Keratinocyte (primary cell): Measurements from ENCODE around the gene MFN2. TPM values are rescaled to one million over a fixed set of nuclear protein-coding genes. Genes with fewer than 3 reads are reported as not detected.

ENCODE experiments used
- DNase-seq: peaks from one replicate; pipeline ENCODE4 v3.0.0-alpha.2; 2011; ENCODE audit warnings: low read depth, missing footprints, low spot score
- FAIRE-seq: peaks from 2 replicates; lab custom pipeline; 2011; peaks lifted over from hg19 to GRCh38; lab: Jason Lieb, UNC
- H2AFZ ChIP-seq: 2 replicates; pipeline ENCODE4 v1.6.0; 2012; ENCODE audit warnings: low read length, control low read depth, inconsistent platforms; ENCODE audit not compliant: control insufficient read depth
- H3K27ac ChIP-seq: 2 replicates; pipeline ENCODE4 v1.5.1; 2011; ENCODE audit warnings: low read length; ENCODE audit not compliant: control insufficient read depth, insufficient read depth
- H3K27me3 ChIP-seq: 3 replicates; pipeline ENCODE4 v1.6.0; 2011; ENCODE audit warnings: low read length; ENCODE audit not compliant: control insufficient read depth, insufficient read depth; ENCODE audit errors: extremely low read depth
- H3K36me3 ChIP-seq, 2 experiments: 2 replicates in 1 of 2; 3 replicates in 1 of 2; pipeline ENCODE4 v1.5.1; 2011; ENCODE audit warnings: low read length in 2 of 2, mild to moderate bottlenecking in 1 of 2; ENCODE audit not compliant: control insufficient read depth in 2 of 2, insufficient read depth in 2 of 2; ENCODE audit errors: extremely low read depth in 1 of 2
- H3K4me1 ChIP-seq: 3 replicates; pipeline ENCODE4 v1.5.1; 2011; ENCODE audit warnings: low read length; ENCODE audit not compliant: control insufficient read depth, insufficient read depth; ENCODE audit errors: extremely low read depth
- H3K4me2 ChIP-seq: 3 replicates; pipeline ENCODE4 v1.6.0; 2011; ENCODE audit warnings: low read depth, low read length; ENCODE audit not compliant: control insufficient read depth, insufficient read depth; ENCODE audit errors: extremely low read depth
- H3K4me3 ChIP-seq, 3 experiments: fragments of 200-600 bp in 1 of 3; sonication (generic) in 1 of 3; 2 replicates in 2 of 3; 3 replicates in 1 of 3; pipeline ENCODE4 v1.5.1; 2011 to 2016; ENCODE audit warnings: low read length in 3 of 3, mild to moderate bottlenecking in 3 of 3, control low read depth in 2 of 3, inconsistent platforms in 1 of 3, low read depth in 1 of 3, mixed read lengths in 1 of 3, mixed run types in 1 of 3, moderate library complexity in 1 of 3; ENCODE audit not compliant: control insufficient read depth in 2 of 3, insufficient read depth in 2 of 3; ENCODE audit errors: extremely low read depth in 1 of 3
- H3K79me2 ChIP-seq: 2 replicates; pipeline ENCODE4 v1.6.0; 2012; ENCODE audit warnings: low read length; ENCODE audit not compliant: control insufficient read depth, insufficient read depth
- H3K9ac ChIP-seq: 3 replicates; pipeline ENCODE4 v1.6.0; 2011; ENCODE audit warnings: low read length; ENCODE audit not compliant: control insufficient read depth, insufficient read depth; ENCODE audit errors: extremely low read depth
- H3K9me1 ChIP-seq: 3 replicates; pipeline ENCODE4 v1.6.0; 2011; ENCODE audit warnings: low read length; ENCODE audit not compliant: control insufficient read depth, insufficient read depth; ENCODE audit errors: extremely low read depth
- H3K9me3 ChIP-seq: 2 replicates; pipeline ENCODE4 v1.5.1; 2012; ENCODE audit warnings: low read depth, low read length; ENCODE audit not compliant: control insufficient read depth
- H4K20me1 ChIP-seq: 3 replicates; pipeline ENCODE4 v1.6.0; 2011; ENCODE audit warnings: low read length; ENCODE audit not compliant: control insufficient read depth, insufficient read depth; ENCODE audit errors: extremely low read depth
- EZH2 ChIP-seq: IDR thresholded peaks from one replicate; pipeline ENCODE4 v1.6.1; 2012; ENCODE audit warnings: inconsistent platforms, mild to moderate bottlenecking, low read length, moderate library complexity
- dilution Hi-C: fragments of 300-500 bp; cut with MboI; formaldehyde crosslinking; loops from one replicate; pipeline ENCODE4 v1.7.0; 2020; ENCODE audit warnings: low sequenced_read_pairs; ENCODE audit not compliant: extremely low pct_ligation_motif_present
- polyA plus RNA-seq, 5 experiments: library from polyadenylated mRNA; depleted of rRNA in 3 of 5; stranded (reverse) in 3 of 5; stranded (forward) in 1 of 5; unstranded in 1 of 5; fragments of >200 nt; gene quantifications; 1 replicate in 1 of 5; 2 replicates in 3 of 5; 3 replicates in 1 of 5; pipeline versions ENCODE4 v1.2.1 to v1.2.3, GENCODE V29; 2011 to 2012; ENCODE audit warnings: missing spikeins in 2 of 5, low read depth in 1 of 5, low replicate concordance in 1 of 5
- TF ChIP-seq, protein P1 (sequence below), 3 experiments: IDR thresholded peaks in 1 of 3; conservative IDR thresholded peaks in 1 of 3; optimal IDR thresholded peaks in 1 of 3; 2 replicates in 2 of 3; 3 replicates in 1 of 3; pipeline versions ENCODE3 to v1.5.1; 2011; ENCODE audit warnings: low read length in 3 of 3, mild to moderate bottlenecking in 3 of 3, moderate library complexity in 2 of 3, control low read depth in 1 of 3, inconsistent platforms in 1 of 3; ENCODE audit not compliant: insufficient read depth in 2 of 3; ENCODE audit errors: extremely low read depth in 1 of 3

The MFN2 gene
- polyA plus RNA-seq, 1 donor (not counting 4 experiments of a cell fraction or from before 2014, with no cell fraction given) = 102 TPM

DNA sequence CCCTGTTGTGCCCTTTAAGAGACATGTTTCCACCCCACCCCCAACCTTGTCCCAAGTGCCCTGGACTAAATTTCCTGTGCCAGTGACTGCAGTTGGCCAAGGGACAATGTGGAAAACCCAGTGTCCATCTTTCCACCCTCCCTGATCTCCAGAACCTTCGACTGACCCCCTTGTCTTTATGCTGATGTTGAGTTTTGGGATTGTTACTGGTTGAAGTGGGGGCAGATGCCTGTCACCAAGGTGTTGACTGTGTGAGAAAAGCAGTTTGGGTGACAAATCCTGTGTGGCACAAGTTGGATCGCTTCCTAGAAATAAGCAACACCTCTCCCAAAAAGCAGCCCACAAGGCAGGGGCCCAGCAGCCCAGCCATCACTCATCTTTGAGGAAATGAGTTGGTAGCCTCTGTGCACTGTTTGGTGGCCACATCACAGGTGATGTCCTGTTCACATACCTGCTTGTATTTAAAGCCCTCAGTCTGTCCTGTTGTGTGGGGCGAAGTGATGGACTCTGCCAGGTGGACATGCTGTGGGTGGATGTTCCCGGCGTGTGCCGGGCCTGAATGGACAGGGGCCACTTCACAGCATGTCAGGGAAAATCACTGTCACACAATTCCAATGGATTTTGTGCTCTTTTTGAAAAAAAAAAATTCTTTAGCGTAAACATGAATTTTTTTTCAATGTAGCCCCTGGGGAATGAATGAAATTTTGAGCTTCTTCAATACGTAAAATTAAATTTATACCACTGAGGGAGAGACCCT lies 32.5 kb downstream of the MFN2 start:
- DNase-seq = no peak
- no peak overlapping the region for H3K9ac ChIP-seq
- H3K27me3 ChIP-seq = no peaks in the 10 kb centered on the region
- no peaks in the 10 kb centered on the region for H3K79me2 ChIP-seq
- H2AFZ ChIP-seq = no peak overlapping the region
- H3K4me2 ChIP-seq = no peak overlapping the region
- no peaks in the 10 kb centered on the region for H3K9me1 ChIP-seq
- no peak for FAIRE-seq
- no peak overlapping the region for H3K4me3 ChIP-seq
- peaks cover 24 to 38% of the 10 kb centered on the region in 2 experiments for H3K36me3 ChIP-seq
- TF ChIP-seq, protein P1, sequence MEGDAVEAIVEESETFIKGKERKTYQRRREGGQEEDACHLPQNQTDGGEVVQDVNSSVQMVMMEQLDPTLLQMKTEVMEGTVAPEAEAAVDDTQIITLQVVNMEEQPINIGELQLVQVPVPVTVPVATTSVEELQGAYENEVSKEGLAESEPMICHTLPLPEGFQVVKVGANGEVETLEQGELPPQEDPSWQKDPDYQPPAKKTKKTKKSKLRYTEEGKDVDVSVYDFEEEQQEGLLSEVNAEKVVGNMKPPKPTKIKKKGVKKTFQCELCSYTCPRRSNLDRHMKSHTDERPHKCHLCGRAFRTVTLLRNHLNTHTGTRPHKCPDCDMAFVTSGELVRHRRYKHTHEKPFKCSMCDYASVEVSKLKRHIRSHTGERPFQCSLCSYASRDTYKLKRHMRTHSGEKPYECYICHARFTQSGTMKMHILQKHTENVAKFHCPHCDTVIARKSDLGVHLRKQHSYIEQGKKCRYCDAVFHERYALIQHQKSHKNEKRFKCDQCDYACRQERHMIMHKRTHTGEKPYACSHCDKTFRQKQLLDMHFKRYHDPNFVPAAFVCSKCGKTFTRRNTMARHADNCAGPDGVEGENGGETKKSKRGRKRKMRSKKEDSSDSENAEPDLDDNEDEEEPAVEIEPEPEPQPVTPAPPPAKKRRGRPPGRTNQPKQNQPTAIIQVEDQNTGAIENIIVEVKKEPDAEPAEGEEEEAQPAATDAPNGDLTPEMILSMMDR (optimal IDR thresholded peaks at IDR 0.05 in 1 of 3, IDR thresholded peaks at IDR 0.05 in 1 of 3, conservative IDR thresholded peaks at IDR 0.05 in 1 of 3; ENCODE audit: extremely low read depth in 1 of 3, insufficient read depth in 2 of 3, low read length in 3 of 3) = no peak
- no peak for TF ChIP-seq EZH2
- dilution Hi-C loops = no loop called here
- peaks cover 15% of the 10 kb centered on the region for H3K4me1 ChIP-seq
- H3K9me3 ChIP-seq = no peaks in the 10 kb centered on the region
- no peak overlapping the region for H3K27ac ChIP-seq
- H4K20me1 ChIP-seq = no peaks in the 10 kb centered on the region

DNA sequence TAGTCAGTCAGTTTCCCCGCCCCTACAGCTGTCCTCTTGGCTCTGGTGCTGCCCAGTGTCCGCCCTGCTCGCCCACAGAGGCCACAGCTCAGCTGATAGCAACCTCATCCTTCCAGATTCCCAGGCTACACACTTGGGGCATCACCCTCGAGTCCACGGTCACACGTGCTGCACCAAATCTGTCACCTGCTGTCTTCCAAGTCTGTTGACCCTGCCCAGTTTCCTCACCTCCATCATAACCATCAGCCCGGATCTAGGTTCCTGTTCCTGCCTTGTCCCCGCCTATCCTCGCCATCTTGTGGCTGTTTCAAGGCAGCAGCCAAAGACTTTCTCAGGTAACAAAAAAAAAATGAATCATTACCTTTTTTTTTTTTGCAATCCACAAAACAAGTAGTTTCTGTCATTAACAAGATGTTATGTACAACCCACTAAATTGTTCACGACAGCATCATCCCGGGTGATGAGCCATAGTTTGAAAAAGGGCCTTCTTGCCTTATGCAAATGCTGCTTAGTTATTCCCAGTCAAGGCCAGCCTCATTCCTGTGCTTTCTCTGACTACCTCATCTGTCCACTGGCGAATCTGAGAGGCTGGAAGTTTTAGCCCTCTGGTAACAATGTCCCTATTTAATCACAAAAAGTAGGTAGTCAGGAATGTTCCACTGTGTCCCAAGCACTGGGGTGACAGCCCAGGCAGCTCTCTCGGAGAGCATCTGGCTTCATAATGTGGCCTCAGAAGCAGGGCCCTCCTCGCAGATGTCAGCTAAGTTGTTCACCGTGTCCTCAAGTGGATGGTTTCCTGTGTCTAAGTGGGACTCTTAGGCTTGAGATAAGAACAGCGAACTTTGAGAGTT lies 34.1 kb downstream of the MFN2 start:
- Histone ChIP-seq H3K9me1 (no peaks in the 10 kb centered on the region), H3K4me2 (peak overlapping the region; percentile 42), H3K4me3 (no peak overlapping the region), H3K79me2 (no peaks in the 10 kb centered on the region), H2AFZ (peak overlapping the region; percentile 40), H3K4me1 (peaks cover 15% of the 10 kb centered on the region), H3K27me3 (no peaks in the 10 kb centered on the region), H3K9ac (peak overlapping the region; percentile 51), H3K27ac (peak overlapping the region; percentile 89), H3K9me3 (no peaks in the 10 kb centered on the region), H4K20me1 (no peaks in the 10 kb centered on the region), H3K36me3 (peaks cover 21 to 35% of the 10 kb centered on the region in 2 experiments)
- no peak for TF ChIP-seq EZH2
- TF ChIP-seq, protein P1 (optimal IDR thresholded peaks at IDR 0.05 in 1 of 3, IDR thresholded peaks at IDR 0.05 in 1 of 3, conservative IDR thresholded peaks at IDR 0.05 in 1 of 3; ENCODE audit: extremely low read depth in 1 of 3, insufficient read depth in 2 of 3, low read length in 3 of 3) = peak; percentile 31 to 56 (median 40)
- DNase-seq = peak; percentile 55
- dilution Hi-C loops = no loop called here
- peak; percentile 81 for FAIRE-seq
